NCI-H774 (cell line): ENCODE data around the gene ITPR1.

Experiments
- DNase-seq: peaks from one replicate; lab custom pipeline; 2025; lab: John Stamatoyannopoulos, UW

Gene ITPR1

DNA sequence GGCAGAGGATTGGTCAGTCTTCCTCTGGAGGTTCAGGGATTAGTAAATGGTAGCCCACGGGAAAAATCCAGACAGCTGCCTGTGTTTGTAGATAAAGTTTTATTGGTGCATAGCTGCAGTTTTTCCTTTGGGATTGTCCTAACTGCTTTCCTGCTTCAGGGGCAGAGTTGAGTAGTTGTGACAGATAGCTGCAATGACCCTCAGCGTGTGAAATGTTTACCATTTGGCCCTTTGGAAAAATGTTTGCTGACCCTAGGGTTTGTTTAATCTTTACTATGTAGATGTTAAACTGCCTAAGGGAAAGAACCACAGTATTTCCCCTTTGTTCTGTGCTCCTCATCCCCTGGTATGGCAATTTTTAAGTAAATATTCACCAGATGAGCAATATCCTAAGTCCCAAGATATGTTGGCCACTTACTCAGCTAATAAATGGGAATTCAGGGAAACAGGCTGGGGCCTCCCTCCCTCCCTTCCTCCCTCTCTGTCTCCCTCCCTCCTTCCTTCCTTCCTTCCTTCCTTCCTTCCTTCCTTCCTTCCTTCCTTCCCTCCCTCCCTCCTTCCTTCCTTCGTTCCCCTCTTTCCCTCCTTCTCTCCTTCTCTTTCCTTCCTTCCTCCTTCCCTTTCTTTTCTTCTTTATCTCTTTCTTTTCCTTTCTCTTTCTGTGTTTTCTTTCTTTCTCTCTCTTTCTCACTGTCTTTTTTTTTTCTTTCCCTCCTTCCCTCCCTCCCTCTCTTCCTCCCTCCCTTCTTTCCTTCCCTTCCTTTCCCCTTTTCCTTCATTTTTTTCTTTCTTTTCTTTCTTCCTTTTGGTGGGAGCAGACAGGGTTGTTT lies 251.5 kb downstream of the ITPR1 start:
- DNase-seq: no peak

DNA sequence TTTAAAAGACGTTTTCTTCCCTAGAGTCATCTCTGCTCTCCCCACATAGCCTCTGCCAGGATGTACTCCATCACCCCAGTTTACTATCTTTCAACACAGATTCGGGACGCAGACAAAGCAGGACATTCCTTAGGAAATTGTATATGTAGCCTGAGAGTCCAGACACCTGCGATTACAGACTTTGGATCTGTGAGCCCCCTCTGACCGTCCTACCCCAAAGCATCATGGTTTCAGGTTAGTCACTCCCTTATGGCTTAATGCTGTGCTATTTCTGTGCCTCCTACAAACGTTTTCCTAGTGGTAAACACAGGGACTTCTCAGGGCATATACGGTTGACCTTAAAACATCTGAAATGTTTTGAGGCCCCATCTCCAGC lies 252.1 kb downstream of the ITPR1 start:
- no peak for DNase-seq

DNA sequence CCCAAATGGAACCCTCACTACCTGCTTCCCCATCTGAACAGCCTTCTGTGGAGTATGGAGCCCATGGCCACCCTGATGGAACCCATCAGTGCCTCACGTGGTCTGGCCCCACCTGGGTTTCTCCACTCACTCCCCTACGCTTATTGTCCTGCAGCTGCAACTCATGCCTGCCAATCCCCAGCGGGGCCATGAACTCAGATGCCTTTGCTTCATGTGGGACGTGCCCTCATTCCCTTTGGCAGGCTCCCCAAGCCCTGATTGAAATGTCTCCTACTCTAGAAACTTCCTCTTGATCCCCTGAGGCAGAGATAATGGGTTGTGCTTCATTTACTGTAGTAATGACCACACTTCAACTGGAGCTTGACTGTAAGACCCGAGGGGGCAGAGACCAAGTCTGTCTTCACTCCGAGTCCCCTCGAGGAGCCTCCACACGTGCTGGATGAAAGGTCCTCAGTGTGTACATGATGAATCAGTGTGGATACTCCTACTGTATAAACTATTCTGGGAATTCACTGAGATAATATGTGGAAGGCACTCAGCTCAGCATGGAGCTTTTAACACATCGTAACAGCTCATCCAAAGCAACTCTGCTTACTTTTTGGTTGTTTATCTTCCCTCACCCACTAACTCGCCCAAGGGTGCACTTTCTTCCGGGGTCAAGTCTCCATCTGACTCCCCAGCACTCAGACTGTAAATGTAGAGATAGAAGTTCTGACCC lies 253.3 kb downstream of the ITPR1 start:
- DNase-seq: no peak

DNA sequence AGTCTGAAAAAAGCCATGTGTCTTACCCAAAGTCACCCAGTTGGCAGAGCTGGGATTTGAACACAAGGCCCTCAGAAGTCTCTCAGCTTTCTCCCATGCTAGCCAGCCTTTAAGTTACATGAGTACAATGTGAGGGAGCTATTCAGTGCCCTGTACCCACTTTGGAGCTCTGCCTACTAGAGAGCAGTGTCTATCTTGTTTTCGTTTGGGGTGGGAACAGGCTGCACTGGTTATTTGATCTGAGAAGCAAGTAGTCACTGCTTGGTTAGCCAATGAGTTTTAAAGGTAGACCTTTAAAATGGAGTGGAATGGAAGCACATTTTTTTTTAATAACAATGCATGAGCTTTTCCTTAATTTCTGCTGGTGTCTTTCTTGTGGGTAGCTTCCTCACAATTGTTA lies 255.0 kb downstream of the ITPR1 start:
- DNase-seq: no peak

DNA sequence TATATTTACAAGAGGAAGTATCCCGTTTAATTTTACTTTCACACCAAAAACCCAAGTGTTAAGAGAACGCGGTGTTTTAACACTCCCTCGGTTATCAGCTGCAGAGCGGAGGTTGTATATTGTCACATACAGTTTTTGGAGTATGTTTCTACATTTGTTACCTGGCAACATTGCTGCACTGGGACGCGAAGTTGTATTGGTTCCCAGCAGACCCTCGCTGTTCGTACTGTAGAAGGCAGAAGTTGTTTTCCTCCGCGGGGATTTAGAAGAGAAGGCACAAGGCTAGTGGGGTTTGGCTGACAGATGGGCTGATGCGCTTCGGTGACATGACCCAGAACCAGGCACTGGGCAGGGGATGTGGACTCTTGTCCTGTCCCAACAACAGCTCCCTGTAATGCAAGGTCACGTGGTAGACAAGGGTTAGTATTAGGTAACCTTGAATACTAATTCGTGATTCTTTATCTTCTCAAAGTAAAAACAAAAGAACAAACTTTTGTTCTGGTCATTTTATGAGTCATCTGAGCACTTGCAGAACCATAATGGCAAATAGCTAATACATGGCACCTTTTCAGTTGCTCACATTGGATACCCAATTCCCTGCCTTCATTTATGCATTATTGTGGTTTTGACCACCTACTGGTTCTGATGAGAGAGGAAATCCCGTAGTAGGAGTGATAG lies 255.7 kb downstream of the ITPR1 start:
- no peak for DNase-seq

DNA sequence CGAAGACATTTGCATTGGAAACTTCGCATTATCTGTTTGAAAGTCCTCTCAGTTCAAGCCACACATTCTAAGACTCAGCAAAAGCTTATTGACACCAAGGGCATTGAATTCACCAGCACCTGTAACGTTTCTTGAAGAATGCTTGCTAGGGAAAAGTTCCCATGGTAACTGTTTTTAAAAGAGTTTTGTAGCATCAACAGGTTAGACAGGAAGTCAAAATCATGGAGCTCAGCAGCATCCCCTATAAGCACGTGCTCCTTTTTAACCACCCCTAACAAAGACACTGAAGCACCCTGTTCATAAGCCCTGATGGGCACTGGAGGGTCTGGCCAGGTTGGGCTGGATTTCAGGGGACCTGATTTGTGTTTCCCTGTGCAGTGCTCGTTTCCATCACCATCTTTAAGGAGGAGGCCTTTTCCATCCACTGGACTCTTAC lies 256.4 kb downstream of the ITPR1 start:
- no peak for DNase-seq

DNA sequence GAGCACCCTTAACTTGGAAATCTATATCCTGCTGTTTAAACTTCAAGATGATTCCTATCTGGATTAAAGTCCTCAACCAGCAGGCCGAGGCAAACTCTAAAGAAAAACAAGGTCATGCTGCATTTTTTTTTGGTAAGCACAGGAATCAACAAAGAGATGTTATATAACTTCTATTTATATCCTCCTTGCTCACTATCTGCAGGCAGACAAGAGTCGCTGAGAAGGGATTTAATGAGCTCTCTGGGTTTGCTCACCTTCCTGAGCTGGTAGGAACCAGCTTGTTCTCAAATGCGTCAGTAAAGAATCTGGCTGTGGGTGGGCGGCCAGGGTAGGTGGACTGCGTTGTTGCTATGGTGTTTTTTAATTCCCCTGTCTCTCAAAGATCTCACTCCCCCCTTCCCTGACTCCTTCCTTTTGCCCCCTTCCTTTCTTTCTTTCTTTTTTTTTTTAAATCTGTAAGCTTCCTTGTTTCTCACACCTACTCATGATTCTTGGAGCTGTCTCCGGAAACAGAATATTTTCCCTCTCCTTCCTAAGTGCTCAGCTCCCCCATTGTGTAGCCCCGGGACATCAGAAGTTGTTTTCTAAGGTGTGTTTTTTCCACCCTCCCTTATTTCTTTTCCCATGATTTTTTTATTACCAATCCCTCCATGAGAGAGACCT lies 257.3 kb downstream of the ITPR1 start:
- no peak for DNase-seq

DNA sequence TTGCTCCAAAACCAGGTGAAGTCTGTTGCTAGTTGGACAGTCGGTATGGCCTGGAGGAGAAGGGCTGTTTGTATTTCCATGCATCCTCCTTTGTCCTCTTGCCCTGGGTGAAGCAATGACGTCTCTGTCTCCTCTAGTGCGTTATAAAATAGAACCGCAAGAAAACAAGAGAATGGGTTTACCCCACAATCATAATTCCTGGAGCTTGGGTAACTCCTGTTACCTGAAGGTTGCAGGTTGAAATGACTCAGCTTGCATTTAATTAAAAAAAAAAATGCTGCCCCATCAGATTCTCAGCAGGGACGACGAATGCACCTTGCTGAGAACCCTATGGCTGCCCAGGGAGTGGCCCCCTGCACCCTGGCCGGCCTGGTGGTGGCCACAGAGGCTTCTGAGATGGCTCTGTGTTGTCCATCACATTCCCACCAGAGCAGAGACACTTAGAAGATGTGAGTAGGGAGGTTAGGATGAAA lies 257.9 kb downstream of the ITPR1 start:
- no peak for DNase-seq

DNA sequence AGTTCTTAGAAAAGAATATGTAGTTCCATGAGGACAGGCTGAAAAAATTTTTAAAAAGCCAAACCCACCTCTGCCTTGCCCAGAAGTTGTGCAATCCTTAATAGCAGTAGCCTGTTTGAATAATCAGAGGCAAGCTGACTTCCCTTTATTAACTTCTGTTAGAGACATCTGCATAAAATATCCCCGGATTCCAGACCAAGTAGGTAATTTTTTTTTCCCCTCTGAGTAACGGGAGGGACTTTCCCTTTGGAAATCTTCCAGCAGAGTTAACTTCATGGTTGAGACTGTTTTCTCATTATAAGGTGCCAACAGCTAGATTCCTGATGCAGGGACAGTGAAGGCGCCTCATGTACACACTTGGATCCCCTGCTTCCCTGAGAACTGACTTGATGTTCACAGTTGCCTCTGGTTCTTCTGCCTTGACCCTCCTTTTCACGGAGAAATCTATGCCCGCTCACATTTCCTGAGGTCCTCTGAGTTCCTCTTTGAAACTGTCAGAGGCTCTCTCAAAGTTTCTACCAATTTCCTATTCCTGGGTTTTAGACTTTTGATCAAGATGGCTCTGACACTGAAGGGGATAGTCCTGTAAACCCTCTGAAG lies 258.5 kb downstream of the ITPR1 start:
- DNase-seq: no peak

DNA sequence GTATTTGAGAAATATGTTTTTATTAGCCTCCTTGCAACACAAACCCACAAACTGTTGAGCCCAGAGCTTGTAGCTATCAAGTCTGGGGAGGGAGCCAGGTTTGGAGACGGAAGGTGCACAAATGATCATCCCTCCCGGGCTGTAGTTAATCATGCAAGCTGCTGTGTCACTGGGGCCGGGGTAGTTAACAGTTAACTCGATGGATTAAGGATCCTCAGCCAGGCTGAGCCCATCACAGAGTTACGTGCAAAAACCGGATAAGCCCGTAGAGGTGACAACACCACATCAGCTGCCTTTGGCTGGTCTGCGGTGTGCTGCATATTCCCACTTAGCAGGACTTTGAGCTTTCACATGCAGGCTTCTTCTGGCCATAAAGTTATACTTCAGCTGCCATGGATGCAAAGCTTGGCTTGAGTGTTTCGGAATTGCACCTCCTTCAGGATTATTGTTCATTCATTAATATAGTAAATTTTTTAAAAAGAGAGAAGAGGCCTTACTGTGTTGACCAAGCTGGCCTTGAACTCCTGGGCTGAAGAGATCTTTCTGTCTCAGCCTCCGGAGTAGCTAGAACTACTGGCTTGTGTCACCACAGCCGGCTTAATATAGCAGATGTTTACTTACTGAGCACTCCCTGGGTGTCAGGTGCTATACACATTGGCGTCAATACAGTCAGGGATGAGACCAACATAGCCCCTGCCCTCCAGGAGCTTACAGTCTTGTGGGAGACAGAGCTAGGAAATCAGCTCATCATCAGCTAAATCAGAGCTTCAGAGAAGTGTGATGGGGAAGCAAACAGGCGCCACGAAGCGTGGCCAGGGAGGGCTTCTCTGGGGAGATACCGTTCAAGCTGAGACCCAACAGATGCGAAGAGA lies 259.3 kb downstream of the ITPR1 start:
- DNase-seq: no peak

DNA sequence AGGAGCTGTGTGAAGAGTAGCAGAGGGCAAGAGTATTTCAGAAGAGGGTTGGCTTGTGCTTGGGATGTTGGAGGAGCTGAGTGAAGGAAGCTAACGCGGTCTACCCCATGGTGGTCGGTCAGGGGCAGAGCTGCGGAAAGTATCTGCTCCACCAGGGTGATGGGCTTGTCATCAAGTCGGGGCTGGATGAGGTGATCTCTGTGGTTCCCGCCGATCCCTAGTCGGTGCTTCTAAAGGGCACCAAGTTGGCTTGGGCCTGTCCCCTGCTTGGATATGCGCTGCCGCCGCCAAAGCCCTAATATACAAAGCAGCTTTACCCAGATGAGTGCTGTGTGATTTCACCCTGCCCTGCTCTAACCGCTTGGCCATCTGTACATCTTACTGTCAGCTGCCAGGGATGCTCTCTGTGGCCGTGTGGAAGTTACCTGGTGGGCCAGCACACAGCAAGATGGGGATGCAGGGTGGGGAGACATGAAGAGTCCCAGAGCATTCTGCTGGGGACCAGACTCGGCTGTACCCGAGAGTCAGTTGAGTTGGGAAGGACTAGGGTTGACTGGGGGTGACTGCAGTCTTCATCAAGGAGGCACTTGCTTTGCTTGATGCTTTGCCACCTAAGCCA lies 260.0 kb downstream of the ITPR1 start:
- DNase-seq: no peak

DNA sequence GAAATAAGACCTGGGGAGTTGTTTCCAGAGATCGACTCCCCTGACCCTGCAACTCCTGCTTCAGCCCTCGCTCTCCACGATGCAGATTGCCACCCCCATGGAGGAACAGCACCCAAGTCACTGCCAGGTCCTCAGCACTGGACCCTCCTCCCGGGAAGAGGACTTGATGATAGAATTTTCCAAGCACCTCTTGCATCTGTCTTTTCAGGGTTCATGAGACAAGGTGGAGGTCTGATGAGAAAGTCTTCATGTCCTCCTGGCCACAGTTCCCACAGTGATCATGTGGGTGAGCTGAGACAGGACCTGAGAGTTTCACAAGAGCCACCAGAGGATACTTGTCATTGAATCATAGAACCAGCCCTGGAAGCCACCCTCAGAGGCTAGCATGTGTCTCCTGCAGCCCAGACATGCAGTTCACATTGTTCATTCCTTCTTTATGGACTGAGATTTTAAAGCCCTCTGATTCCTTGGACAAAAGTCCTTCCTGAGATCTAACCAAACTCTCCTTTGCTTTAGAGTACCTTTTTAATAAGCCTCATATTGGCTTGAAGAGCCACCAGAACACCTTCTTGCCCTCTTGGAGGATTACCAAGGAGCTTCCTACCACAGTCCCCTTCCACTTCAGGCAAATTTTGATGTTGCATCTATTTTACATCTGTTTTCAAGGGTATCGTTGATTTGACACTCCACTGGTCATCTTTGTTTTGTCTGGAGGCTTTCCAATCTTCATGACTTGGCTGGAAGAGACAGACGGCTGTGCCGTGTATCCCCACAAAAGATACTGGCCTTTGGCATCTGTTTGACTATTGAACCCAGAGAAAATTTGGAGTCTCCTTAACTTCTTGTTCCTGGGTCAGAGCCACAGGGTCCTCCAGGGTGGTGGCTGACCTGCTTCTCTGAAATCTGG lies 261.3 kb downstream of the ITPR1 start:
- no peak for DNase-seq

DNA sequence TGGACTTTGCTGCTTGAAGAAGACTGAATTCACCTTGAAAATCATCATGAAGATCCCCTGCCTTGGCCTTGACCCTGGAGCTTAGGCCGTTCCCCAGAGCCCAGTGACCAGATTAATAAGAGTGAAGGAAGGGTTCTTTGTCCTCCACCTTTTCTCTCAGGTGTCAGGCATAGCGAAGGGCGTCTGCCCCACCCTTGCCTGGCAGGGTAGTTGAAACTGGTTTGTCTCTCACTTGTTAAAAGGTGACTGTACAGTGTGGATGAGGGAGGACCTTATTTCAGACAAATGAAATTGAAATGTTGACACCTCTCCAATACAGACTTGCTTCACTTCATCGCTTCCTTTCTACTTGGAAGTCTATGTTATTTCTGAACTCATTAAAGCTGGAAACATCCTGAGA lies 262.4 kb downstream of the ITPR1 start:
- no peak for DNase-seq

DNA sequence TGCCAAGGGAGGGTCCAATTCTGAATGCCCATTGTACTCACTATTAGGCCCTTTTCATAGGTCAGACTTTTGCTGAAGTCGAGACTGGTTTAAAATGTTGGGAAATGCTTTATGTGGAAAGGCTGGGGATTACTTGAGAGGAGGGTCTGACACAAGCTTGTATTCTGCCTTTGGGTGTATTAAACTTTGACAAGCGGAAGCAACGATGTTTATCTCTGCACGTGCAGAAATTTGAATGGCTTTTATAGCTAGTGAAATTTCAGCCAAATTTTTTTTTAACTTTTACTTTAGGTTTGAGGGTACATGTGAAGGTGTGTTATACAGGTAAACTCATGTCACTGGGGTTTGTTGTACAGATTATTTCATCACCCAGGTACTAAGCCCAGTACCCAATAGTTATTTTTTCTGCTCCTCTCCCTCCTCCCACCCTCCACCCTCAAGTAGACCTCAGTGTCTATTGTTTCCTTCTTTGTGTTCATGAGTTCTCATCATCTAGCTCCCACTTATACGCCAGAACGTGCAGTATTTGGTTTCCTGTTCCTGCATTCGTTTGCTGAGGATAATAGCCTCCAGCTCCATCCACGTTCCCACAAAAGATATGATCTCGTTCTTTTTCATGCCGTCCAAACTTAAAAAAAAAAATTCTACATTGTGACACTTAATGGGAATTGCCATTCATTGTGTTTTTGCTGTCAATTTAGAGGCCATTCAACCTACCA lies 263.1 kb downstream of the ITPR1 start:
- no peak for DNase-seq

DNA sequence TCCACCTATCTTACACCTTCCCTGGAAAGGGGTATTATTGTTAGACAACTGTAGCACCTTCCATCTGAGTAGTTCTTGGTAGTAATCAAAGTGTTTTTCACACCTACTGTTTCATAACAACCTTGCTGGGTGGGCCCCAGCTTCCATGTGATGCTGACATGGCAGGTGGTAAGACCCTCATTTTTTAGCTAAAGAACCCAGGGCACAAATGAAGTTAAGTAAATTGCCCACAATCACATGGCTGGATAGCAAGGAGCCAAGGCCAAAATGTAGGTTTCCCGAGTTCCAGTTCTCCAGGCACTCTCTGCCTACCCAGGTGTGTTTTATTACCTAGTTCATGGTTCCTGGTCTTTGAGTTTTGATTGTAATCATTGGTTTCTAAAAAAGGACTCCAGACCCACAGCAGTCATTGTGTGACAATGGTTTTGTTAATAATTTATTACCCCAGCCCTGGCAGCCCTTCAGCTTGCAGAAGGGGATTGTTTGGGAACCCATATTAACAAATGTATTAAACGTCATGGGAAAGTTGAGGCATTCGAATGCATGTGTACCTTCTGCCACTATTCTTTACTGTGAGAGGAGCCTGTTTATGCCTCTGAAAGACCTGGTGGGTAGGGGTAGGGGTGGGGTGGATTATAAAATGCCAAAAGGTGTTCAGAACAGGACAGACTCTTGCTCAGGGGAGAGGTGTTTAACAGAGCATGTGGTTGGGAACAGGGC lies 263.9 kb downstream of the ITPR1 start:
- DNase-seq: no peak

DNA sequence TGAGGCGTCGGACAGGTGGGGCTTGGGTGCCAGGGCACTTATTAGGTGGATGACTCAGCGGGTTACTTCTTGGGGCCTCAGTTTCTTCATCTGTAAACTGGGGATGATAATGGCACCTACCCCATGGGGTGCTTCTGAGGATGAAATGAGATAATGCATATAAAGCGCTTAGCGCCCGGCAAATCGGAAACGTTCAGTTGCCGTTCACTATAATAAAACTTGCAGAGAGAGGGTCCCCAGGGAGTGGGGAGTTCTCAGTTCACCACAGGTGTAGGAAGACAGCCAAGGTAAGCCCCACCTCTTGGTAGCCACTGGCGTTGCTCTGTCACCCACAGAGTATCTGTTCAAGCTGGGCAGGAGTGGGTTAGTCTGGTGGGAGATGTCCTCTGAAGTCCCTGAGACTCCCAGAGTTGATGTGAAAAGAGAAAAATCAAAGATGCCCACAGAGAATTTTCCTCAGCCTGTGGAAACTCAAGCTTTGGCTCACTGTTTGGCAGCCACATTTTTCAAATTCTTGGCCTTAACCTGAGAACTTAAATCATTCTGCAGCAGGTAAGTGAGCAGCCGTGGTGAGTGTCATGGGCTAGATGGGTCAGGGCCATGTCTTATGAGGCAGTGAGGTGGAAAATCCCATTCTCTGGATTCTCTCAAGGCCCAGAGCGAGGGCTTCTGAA lies 264.6 kb downstream of the ITPR1 start:
- no peak for DNase-seq

DNA sequence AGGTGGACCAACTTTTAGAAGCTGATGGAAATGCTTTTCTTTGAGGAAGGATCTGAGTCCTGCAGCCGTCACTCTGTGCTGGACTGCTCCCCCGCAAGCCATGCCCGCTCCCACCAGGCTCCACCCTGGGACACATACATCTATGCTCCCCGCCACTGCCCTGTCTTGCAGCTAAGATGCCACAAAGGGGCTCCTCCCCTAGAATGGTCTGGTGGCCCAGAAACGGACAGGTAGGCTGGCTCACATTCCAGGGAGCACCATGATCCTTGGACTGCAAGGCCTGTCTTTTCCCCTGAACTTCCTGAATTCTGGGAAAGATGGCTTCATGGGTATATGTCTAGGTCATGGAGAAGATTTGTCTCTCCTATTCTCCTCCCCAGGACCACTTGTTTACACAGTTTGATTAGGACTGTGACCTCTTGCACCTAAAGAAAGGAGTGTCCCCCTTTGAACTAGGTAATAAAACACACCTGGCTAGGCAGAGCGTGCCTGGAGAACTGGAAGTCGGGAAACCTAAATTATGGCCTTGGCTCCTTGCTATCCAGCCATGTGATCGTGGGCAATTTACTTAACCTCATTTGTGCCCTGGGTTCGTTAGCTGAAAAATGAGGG lies 265.2 kb downstream of the ITPR1 start:
- no peak for DNase-seq
